ENCODE data around the gene CCDC83.

GRCh38 chr11:85922367-85922766, 67.2 kb downstream of the CCDC83 start:
- TF ChIP-seq POLR2A (IDR thresholded peaks at IDR 0.05): no peak
- no peak for TF ChIP-seq EP300 (IDR thresholded peaks at IDR 0.05)
